Measurements from ENCODE around the gene SLC38A1. TPM values are rescaled to one million over a fixed set of nuclear protein-coding genes. Genes with fewer than 3 reads are reported as not detected.

SLC38A1 gene
- total RNA-seq, 2 donors from 2014 or later, result 77.7 to 107 TPM

GRCh38 chr12:46212108-46212982, 56.5 kb downstream of the SLC38A1 start:
- TF ChIP-seq, protein P1, sequence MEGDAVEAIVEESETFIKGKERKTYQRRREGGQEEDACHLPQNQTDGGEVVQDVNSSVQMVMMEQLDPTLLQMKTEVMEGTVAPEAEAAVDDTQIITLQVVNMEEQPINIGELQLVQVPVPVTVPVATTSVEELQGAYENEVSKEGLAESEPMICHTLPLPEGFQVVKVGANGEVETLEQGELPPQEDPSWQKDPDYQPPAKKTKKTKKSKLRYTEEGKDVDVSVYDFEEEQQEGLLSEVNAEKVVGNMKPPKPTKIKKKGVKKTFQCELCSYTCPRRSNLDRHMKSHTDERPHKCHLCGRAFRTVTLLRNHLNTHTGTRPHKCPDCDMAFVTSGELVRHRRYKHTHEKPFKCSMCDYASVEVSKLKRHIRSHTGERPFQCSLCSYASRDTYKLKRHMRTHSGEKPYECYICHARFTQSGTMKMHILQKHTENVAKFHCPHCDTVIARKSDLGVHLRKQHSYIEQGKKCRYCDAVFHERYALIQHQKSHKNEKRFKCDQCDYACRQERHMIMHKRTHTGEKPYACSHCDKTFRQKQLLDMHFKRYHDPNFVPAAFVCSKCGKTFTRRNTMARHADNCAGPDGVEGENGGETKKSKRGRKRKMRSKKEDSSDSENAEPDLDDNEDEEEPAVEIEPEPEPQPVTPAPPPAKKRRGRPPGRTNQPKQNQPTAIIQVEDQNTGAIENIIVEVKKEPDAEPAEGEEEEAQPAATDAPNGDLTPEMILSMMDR (conservative IDR thresholded peaks at IDR 0.05), result no peak
- Mint-ChIP-seq H3K27ac (no peak overlapping the region), H3K4me3 (no peak overlapping the region), H3K36me3 (ENCODE audit: low read depth) (peaks cover 51% of the 10 kb centered on the region), H3K4me1 (peaks cover 21% of the 10 kb centered on the region), H3K9me3 (no peaks in the 10 kb centered on the region), H3K27me3 (ENCODE audit: insufficient read depth) (no peaks in the 10 kb centered on the region)
- Histone ChIP-seq H3K27me3 (ENCODE audit: control insufficient read depth, insufficient read depth, low read length, poor library complexity, severe bottlenecking) (no peaks in the 10 kb centered on the region), H3K9me3 (ENCODE audit: control insufficient read depth, low read length) (no peaks in the 10 kb centered on the region), H3K9ac (ENCODE audit: extremely low read depth, low read length, poor library complexity, severe bottlenecking) (no peak overlapping the region), H3K36me3 (ENCODE audit: control insufficient read depth, insufficient read depth, low read length) (peaks cover 71% of the 10 kb centered on the region), H3K27ac (ENCODE audit: low read depth, low read length) (no peak overlapping the region), H3K4me3 (ENCODE audit: low read length) (no peak overlapping the region), H3K4me1 (ENCODE audit: control insufficient read depth, insufficient read depth, low read length) (peaks cover 5% of the 10 kb centered on the region)
- WGBS, 2 experiments (ENCODE audit: insufficient coverage in 1 of 2, insufficient read length in 1 of 2), result 95% methylated on average over 4 of the region's 4 CpGs
- DNase-seq, result no peak

- H3K27me3 ChIP-seq (ENCODE audit: control insufficient read depth, insufficient read depth, low read length, poor library complexity, severe bottlenecking), result no peaks in the 10 kb centered on the region
- Mint-ChIP-seq H3K27me3 (ENCODE audit: insufficient read depth) (no peaks in the 10 kb centered on the region), H3K27ac (peak overlapping the region; percentile 57), H3K36me3 (ENCODE audit: low read depth) (peaks cover 51% of the 10 kb centered on the region), H3K4me1 (peaks cover 24% of the 10 kb centered on the region), H3K4me3 (no peak overlapping the region), H3K9me3 (no peaks in the 10 kb centered on the region)
- no peak overlapping the region for H3K4me3 ChIP-seq (ENCODE audit: low read length)
- no peak overlapping the region for H3K27ac ChIP-seq (ENCODE audit: low read depth, low read length)
- peaks cover 69% of the 10 kb centered on the region for H3K36me3 ChIP-seq (ENCODE audit: control insufficient read depth, insufficient read depth, low read length)
- H3K9ac ChIP-seq (ENCODE audit: extremely low read depth, low read length, poor library complexity, severe bottlenecking), result no peak overlapping the region
- DNase-seq, result no peak
- H3K9me3 ChIP-seq (ENCODE audit: control insufficient read depth, low read length), result no peaks in the 10 kb centered on the region
- WGBS, 2 experiments (ENCODE audit: insufficient coverage in 1 of 2, insufficient read length in 1 of 2), result 93 to 96% methylated on average over 6 of the region's 6 CpGs
- peaks cover 5% of the 10 kb centered on the region for H3K4me1 ChIP-seq (ENCODE audit: control insufficient read depth, insufficient read depth, low read length)
- TF ChIP-seq, protein P1 (conservative IDR thresholded peaks at IDR 0.05), result no peak
Measured at GRCh38 chr12:46210873-46211439, 57.9 kb downstream of the SLC38A1 start.

DNA sequence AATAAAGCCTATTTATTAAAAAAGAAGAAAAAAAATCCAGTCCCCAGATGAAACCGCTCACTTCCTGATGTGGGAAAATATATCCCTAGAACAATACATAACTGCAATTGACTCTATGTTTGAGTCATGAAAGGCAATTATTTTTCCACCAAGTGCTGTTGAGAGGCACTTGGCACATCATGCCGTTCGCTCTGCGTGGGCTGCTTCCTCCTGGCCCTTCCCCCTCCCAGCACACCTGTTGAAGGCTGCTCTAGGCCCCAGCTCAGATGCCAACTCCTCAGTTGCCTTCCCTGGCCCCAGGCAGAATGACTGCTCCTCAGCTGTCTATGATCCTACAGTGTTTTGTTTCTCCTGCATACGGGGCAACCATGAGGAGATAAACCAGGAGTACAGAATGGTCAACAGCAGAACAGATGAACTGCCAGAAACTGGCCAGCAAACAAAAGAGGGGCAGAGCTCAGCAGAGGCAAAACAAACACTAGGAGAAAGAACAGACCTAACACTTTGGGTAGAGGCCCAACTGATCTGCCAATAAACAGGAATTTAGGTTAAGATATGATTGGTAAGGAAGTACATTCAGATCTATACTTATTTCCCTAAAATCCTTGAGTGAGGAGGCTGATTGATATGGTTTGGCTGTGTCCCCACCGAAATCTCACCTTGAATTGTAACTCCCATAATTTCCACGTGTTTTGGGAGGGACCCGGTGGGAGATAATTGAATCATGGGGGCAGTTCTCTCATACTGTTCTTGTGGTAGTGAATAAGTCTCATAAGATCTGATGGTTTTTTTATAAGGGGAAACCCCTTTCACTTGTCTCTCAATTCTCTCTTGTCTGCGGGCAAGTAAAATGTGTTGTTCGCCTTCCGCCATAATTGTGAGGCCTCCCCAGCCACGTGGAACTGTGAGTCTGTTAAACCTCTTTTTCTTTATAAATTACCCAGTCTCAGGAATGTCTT, 58.6 kb downstream of the SLC38A1 start:
- H3K9me3 Mint-ChIP-seq, result no peaks in the 10 kb centered on the region
- H3K4me3 ChIP-seq (ENCODE audit: low read length), result no peak overlapping the region
- peaks cover 24% of the 10 kb centered on the region for H3K4me1 Mint-ChIP-seq
- peak overlapping the region; percentile 75 for H3K27ac Mint-ChIP-seq
- peaks cover 5% of the 10 kb centered on the region for H3K4me1 ChIP-seq (ENCODE audit: control insufficient read depth, insufficient read depth, low read length)
- H3K4me3 Mint-ChIP-seq, result no peak overlapping the region
- no peaks in the 10 kb centered on the region for H3K27me3 ChIP-seq (ENCODE audit: control insufficient read depth, insufficient read depth, low read length, poor library complexity, severe bottlenecking)
- no peaks in the 10 kb centered on the region for H3K27me3 Mint-ChIP-seq (ENCODE audit: insufficient read depth)
- no peak overlapping the region for H3K27ac ChIP-seq (ENCODE audit: low read depth, low read length)
- H3K9me3 ChIP-seq (ENCODE audit: control insufficient read depth, low read length), result no peaks in the 10 kb centered on the region
- H3K36me3 ChIP-seq (ENCODE audit: control insufficient read depth, insufficient read depth, low read length), result peaks cover 74% of the 10 kb centered on the region
- peak; percentile 57 for DNase-seq
- H3K36me3 Mint-ChIP-seq (ENCODE audit: low read depth), result peaks cover 59% of the 10 kb centered on the region
- WGBS, 2 experiments (ENCODE audit: insufficient coverage in 1 of 2, insufficient read length in 1 of 2), result 75 to 90% methylated on average over 6 to 11 of the region's 12 CpGs
- no peak overlapping the region for H3K9ac ChIP-seq (ENCODE audit: extremely low read depth, low read length, poor library complexity, severe bottlenecking)
- TF ChIP-seq, protein P1 (conservative IDR thresholded peaks at IDR 0.05), result no peak

All from endodermal cell (in vitro differentiated cells).